ENCODE measurements around the gene KTN1. TPM values are rescaled to one million over a fixed set of nuclear protein-coding genes. Genes with fewer than 3 reads are reported as not detected.

The KTN1 gene
- total RNA-seq, 1 donor from 2014 or later, result 146 TPM

- TF ChIP-seq CTCF (conservative IDR thresholded peaks at IDR 0.05; ENCODE audit: low read depth, low read length), result no peak
- DNase-seq (ENCODE audit: low read depth), result no peak
- no peak overlapping the region for H3K4me3 ChIP-seq (ENCODE audit: low read depth, low read length)
These were observed 132.5 kb downstream of the KTN1 start for GRCh38 chr14:55712491-55712890.

- H3K4me3 ChIP-seq (ENCODE audit: low read depth, low read length), result no peak overlapping the region
- TF ChIP-seq CTCF (conservative IDR thresholded peaks at IDR 0.05; ENCODE audit: low read depth, low read length), result no peak
- no peak for DNase-seq (ENCODE audit: low read depth)
These were observed 133.5 kb downstream of the KTN1 start for GRCh38 chr14:55713486-55713885.

GRCh38 chr14:55715889-55716288 lies 135.9 kb downstream of the KTN1 start:
- no peak for DNase-seq (ENCODE audit: low read depth)
- no peak overlapping the region for H3K4me3 ChIP-seq (ENCODE audit: low read depth, low read length)
- no peak for TF ChIP-seq CTCF (conservative IDR thresholded peaks at IDR 0.05; ENCODE audit: low read depth, low read length)

GRCh38 chr14:55717621-55718020 lies 137.6 kb downstream of the KTN1 start:
- H3K4me3 ChIP-seq (ENCODE audit: low read depth, low read length), result no peak overlapping the region
- DNase-seq (ENCODE audit: low read depth), result no peak
- TF ChIP-seq CTCF (conservative IDR thresholded peaks at IDR 0.05; ENCODE audit: low read depth, low read length), result no peak

- DNase-seq (ENCODE audit: low read depth), result no peak
- no peak for TF ChIP-seq CTCF (conservative IDR thresholded peaks at IDR 0.05; ENCODE audit: low read depth, low read length)
- no peak overlapping the region for H3K4me3 ChIP-seq (ENCODE audit: low read depth, low read length)
These were observed 138.5 kb downstream of the KTN1 start for GRCh38 chr14:55718551-55718950.

- TF ChIP-seq CTCF (conservative IDR thresholded peaks at IDR 0.05; ENCODE audit: low read depth, low read length), result no peak
- no peak for DNase-seq (ENCODE audit: low read depth)
- H3K4me3 ChIP-seq (ENCODE audit: low read depth, low read length), result no peak overlapping the region
These were observed 140.8 kb downstream of the KTN1 start for GRCh38 chr14:55720796-55721195.

- no peak overlapping the region for H3K4me3 ChIP-seq (ENCODE audit: low read depth, low read length)
- TF ChIP-seq CTCF (conservative IDR thresholded peaks at IDR 0.05; ENCODE audit: low read depth, low read length), result peak; percentile 32
- peak; percentile 87 for DNase-seq (ENCODE audit: low read depth)
These were observed 141.3 kb downstream of the KTN1 start for GRCh38 chr14:55721353-55721752.
